Measurements from ENCODE around the gene KRIT1.
"Not testable (repeated sequence)": the region's sequence is repeated elsewhere in the genome, so short reads cannot be mapped to it uniquely, and the experiment has no call there.

The KRIT1 gene

DNA sequence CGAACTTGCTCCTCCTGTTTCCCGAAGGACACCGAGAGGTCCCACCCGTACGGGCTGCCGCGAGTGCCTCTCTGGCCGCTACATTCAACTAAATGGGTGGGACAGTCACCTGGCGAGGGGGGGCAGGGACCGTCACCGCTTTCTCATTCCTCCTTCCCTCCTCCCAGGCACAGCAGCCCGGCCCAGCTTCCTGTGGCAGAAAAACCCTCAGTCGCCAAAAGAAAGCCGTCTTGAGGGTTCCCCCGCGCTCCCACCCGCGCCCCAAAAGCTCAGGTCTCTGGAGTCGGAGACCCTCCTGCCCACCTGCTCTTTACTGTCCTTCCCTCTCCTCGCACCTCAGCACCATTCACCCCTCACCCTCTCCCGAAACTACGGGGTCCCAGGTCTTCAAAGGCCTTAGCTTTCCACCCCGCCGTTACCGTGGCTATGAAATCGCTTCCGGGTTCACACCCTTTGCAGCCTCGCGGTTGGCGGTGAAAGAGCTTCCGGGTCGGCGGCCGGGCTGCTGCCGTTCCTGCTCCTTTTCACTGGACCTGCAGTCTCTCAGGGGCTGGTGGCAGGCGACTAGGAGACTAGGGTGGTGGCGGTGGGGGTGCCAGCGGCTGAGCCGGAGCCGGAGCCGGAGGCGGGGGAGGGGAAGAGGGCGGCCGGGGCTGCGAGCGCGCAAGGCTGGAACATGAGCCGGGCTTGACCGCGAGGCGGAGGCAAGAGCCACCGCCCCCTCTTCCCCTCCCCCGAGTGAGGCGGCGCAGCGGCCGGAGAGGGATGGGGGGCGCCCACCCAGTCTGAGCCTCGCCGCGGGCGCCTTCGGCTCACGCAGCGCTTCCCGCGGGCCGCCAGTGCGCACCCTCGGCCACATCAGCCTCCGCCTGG, at the start of gene KRIT1, which contains the start of gene ANKIB1:
Gene KRIT1, minus strand, starts transcription at position 428 of the 873 bp plus-strand sequence. CDS start 3,779 bp downstream, outside the sequence.
Gene ANKIB1, plus strand, starts transcription at position 488 of the 873 bp plus-strand sequence. CDS start 49,005 bp downstream, outside the sequence.
- in situ Hi-C loops (cut with HindIII; ENCODE audit: low sequenced_read_pairs) = no loop called here

DNA sequence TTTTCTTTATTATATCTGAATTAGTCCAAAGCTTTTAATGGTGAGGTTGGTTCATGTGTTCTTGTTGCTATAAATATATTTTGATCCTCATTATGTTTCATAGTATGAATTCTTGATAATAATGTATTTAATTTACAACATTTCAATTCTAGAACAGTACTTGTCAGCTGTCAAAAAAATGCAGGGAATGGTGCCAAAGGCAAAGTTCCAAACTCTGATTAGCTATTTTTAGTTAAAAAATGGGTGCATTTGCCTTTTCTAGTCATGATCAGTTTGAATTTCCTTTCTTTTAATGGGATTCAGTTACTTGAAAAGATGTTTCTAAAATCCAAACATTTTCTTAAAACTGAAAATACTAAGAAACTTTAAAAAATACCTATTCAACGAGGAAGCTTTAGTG, 49.7 kb upstream of the KRIT1 start:
- in situ Hi-C loops (cut with HindIII; ENCODE audit: low sequenced_read_pairs) = no loop called here

DNA sequence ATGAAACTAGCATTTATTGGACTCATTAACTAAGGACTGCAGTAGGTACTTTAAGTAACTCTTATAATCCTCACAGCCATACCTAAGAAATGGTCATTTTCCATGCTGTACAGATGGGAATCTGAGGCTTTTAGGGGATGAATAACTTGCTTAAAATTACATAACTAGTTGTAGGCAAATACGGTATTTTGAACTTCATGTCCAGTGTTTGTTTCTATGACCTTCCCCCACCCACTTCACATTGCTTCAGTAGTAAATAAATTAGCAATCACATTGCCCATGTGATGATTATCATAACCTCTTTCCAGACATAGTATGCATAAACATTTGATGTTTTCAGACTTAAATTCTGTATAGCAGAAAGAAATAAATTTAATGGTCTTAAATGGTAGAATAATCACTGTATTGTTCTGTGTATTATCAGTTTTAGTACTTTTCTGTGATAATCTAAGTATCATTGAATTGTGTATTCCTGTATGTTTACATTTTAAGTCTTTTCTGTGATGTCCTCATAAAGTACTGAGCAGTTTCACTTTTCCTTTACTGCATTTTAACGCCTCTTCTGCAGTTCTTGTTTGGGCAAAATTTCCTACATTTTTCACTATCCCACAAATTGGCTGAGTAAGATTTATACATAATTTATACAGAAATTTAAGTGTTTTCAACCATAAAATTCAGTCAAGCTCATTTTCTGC, 48.3 kb upstream of the KRIT1 start:
- in situ Hi-C loops (cut with HindIII; ENCODE audit: low sequenced_read_pairs) = no loop called here

- in situ Hi-C loops (cut with HindIII; ENCODE audit: low sequenced_read_pairs) = no loop called here
These were observed 47.3 kb upstream of the KRIT1 start for GRCh38 chr7:92292981-92293380.

- in situ Hi-C loops (cut with HindIII; ENCODE audit: low sequenced_read_pairs) = no loop called here
These were observed 43.6 kb upstream of the KRIT1 start for GRCh38 chr7:92289321-92289720.

GRCh38 chr7:92282930-92283329, 37.2 kb upstream of the KRIT1 start:
- in situ Hi-C loops (cut with HindIII; ENCODE audit: low sequenced_read_pairs) = no loop called here

- in situ Hi-C loops (cut with HindIII; ENCODE audit: low sequenced_read_pairs) = no loop called here
These were observed 36.6 kb upstream of the KRIT1 start for GRCh38 chr7:92282221-92282814.

GRCh38 chr7:92281031-92281430, 35.3 kb upstream of the KRIT1 start:
- in situ Hi-C loops (cut with HindIII; ENCODE audit: low sequenced_read_pairs) = no loop called here

DNA sequence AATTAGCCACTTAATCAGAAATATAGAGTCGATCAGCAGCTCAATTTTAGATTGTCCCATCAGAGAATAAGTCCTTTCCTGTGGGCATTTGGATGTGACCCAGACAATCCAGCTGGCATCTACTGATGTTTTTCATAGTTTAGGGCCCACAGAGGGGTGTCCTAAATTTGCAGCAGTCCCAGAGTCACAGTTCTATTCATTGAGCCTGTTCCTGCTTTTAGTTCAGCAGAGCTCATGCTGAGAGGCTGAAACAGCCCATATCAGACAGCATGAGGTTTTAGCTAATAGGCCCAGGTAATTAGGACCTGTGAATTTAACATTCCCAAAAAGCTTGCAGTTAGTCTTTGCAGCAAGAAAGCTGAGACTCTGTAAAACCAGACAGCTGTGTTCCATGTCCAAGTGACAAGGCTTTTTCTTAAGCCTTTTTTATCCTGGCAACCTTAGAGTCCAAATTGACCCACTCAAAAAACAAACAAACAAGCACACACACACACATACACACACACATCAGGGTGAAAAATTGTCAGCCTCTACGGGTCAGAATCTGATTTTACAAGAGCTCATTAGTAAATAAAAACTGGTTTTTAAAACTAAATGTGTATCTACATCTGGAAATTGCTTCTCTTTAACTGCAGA, 33.8 kb upstream of the KRIT1 start:
- in situ Hi-C loops (cut with HindIII; ENCODE audit: low sequenced_read_pairs) = no loop called here

- in situ Hi-C loops (cut with HindIII; ENCODE audit: low sequenced_read_pairs) = no loop called here
These were observed 30.7 kb upstream of the KRIT1 start for GRCh38 chr7:92276460-92276864.

GRCh38 chr7:92275327-92275726, 29.6 kb upstream of the KRIT1 start:
- in situ Hi-C loops (cut with HindIII; ENCODE audit: low sequenced_read_pairs) = no loop called here

GRCh38 chr7:92268921-92269320, 23.2 kb upstream of the KRIT1 start:
- in situ Hi-C loops (cut with HindIII; ENCODE audit: low sequenced_read_pairs) = no loop called here

DNA sequence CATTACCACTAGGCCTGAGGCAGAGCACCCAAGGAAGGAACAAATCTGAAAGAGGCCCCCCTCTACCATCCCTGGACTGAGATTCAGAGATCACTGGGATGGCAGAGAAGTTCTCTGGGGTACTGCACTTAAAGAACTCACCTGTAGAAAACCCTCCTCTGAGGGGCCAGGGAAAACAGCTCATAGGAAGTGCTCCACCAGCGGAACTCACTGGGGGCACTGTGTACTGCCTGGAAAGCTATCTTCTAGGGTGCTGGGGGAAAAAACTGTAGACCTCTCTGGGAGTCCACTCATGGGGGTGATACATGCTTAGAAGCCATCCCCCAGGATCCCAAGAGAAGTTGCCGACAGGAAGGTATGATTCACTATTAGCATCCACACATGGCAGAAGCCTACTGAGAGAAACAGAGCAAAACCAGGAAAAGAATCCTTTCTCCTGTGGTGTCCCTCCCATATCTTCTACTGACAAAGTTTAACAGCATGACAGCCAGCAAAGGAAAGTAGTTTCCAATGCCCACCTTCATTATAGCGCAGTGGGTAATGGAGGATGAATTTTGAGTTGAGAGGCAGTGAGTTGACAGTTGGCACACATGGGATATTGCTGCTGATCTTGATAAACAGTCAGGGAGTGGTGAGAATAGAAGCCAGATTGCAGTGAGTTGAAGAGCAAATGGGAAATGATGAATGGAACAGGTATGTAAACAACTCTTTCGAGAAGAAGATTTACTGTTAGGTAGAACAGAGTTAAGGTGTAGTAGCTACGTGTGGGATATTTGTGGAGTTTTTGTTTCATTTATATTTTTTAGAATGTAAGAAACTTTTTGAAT, 20.9 kb upstream of the KRIT1 start:
- in situ Hi-C loops (cut with HindIII; ENCODE audit: low sequenced_read_pairs) = no loop called here

GRCh38 chr7:92260248-92260781, 14.6 kb upstream of the KRIT1 start:
- in situ Hi-C loops (cut with HindIII; ENCODE audit: low sequenced_read_pairs) = no loop called here

GRCh38 chr7:92259610-92260247, 14.0 kb upstream of the KRIT1 start:
- in situ Hi-C loops (cut with HindIII; ENCODE audit: low sequenced_read_pairs) = no loop called here

- in situ Hi-C loops (cut with HindIII; ENCODE audit: low sequenced_read_pairs) = no loop called here
These were observed 13.3 kb upstream of the KRIT1 start for GRCh38 chr7:92259062-92259461.

- in situ Hi-C loops (cut with HindIII; ENCODE audit: low sequenced_read_pairs) = no loop called here
These were observed 9.6 kb upstream of the KRIT1 start for GRCh38 chr7:92255308-92255707.

DNA sequence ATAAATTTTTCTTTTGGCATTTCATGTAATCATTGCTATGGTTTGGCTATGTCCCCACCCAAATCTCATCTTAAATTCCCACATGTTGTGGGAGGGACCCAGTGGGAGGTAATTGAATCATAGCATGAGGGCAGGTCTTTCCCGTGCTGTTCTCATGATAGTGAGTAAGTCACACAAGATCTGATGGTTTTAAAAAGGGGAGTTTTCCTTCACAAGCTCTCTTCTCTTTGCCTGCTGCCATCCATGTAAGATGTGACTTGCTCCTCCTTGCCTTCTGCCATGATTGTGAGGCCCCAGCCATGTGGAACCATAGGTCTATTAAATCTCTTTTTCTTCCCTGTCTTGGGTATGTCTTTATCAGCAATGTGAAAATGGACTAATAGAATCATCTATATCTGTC, 9.1 kb upstream of the KRIT1 start:
- in situ Hi-C loops (cut with HindIII; ENCODE audit: low sequenced_read_pairs) = not testable (repeated sequence)

DNA sequence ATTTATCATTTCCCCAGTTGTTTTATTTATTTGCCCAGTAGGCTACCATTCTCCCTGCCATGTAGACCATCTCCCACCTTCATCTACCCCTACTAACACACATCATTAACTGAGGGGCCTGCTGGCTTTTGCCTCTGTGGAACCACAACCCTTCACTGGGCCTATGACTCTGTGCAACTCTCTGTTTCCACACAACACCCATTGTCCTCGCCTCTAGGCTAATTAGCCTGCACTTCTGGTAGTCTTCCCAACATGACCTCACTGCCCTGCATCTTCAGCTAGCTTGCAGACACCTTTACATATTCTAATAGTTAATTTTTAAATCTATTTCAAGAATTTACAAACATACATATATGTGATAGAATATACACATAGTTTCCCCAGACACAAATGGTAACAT, 7.5 kb upstream of the KRIT1 start:
- in situ Hi-C loops (cut with HindIII; ENCODE audit: low sequenced_read_pairs) = no loop called here

DNA sequence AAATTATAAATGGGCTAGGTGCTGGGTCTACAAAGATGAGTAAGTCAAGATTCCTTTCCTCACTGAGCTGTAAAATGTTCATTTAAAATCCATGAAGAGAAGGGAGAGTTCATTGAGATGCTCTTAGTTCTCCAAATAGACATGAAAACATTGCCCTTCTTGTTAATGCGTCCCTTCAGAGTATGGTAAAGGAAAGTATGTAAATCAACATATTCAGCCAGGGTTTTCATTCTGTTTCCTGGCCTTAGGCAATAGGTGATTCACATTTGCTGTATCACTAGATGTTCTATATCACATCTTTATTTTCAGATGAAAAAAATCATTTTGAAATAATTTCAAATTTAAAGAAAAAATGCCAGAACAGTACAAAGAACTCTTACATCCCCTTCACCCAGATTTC, 5.5 kb upstream of the KRIT1 start:
- in situ Hi-C loops (cut with HindIII; ENCODE audit: low sequenced_read_pairs) = no loop called here

All from endothelial cell of hepatic sinusoid (primary cell).